Measurements from ENCODE around the gene DCBLD1.

- TF ChIP-seq CTCF (IDR thresholded peaks at IDR 0.05; ENCODE audit: low read depth, low read length): no peak
- TF ChIP-seq POLR2A (IDR thresholded peaks at IDR 0.05; ENCODE audit: extremely low read depth, insufficient read length): no peak
These were observed 24.4 kb downstream of the DCBLD1 start for GRCh38 chr6:117506907-117507306.
